T-helper 1 cell treated with Interleukin-12 subunit alpha and Interleukin-12 subunit beta and Interleukin-4 antibody, amounts not matched to agents 30 μg/mL and 1 μg/mL, for 36 hours (primary cell): ENCODE measurements around the gene DDX1.

Source experiments
- H3K27ac Mint-ChIP-seq: one replicate; pipeline ENCODE4 v1.8.0; 2021; ENCODE audit warnings: mild to moderate bottlenecking, mixed read lengths
- H3K27me3 Mint-ChIP-seq: one replicate; pipeline ENCODE4 v1.8.0; 2021; ENCODE audit warnings: low read depth, mixed read lengths
- H3K36me3 Mint-ChIP-seq: one replicate; pipeline ENCODE4 v1.8.0; 2021; ENCODE audit warnings: low read depth, mixed read lengths
- H3K4me1 Mint-ChIP-seq: one replicate; pipeline ENCODE4 v1.8.0; 2021; ENCODE audit warnings: low read depth, mixed read lengths
- H3K4me3 Mint-ChIP-seq: one replicate; pipeline ENCODE4 v1.8.0; 2021; ENCODE audit warnings: mild to moderate bottlenecking, moderate library complexity, mixed read lengths
- H3K9me3 Mint-ChIP-seq: one replicate; pipeline ENCODE4 v1.8.0; 2021; ENCODE audit warnings: mixed read lengths

The DDX1 gene

GRCh38 chr2:15577071-15577735, 14.5 kb upstream of the DDX1 start:
- no peaks in the 10 kb centered on the region for H3K36me3 Mint-ChIP-seq
- no peak overlapping the region for H3K27ac Mint-ChIP-seq
- no peaks in the 10 kb centered on the region for H3K9me3 Mint-ChIP-seq
- no peak overlapping the region for H3K4me3 Mint-ChIP-seq
- H3K4me1 Mint-ChIP-seq: peaks cover 2% of the 10 kb centered on the region
- peaks cover 8% of the 10 kb centered on the region for H3K27me3 Mint-ChIP-seq

DNA sequence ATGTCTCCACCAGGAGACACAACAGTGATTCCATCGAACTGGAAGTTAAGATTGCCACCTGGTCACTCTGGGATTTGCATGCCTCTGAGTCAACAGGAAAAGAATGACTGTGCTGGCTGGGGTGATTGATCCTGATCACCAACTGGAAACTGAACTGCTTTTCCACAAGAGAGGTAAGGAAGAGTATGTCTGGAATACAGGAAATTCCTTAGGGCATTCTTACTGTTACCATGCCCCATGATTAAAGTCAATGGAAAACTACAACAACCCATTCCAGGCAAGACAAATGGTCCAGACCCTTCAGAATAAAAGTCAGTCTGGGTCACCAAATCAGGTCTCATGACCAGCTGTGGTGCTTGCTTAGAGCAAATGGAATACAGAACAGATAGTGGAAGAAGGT, 12.0 kb upstream of the DDX1 start:
- Mint-ChIP-seq H3K27ac (no peak overlapping the region), H3K36me3 (no peaks in the 10 kb centered on the region), H3K9me3 (no peaks in the 10 kb centered on the region), H3K27me3 (peaks cover 6% of the 10 kb centered on the region), H3K4me3 (no peak overlapping the region), H3K4me1 (peaks cover 2% of the 10 kb centered on the region)

- peaks cover 7% of the 10 kb centered on the region for H3K27me3 Mint-ChIP-seq
- no peaks in the 10 kb centered on the region for H3K36me3 Mint-ChIP-seq
- H3K9me3 Mint-ChIP-seq: no peaks in the 10 kb centered on the region
- H3K27ac Mint-ChIP-seq: no peak overlapping the region
- peaks cover 2% of the 10 kb centered on the region for H3K4me1 Mint-ChIP-seq
- no peak overlapping the region for H3K4me3 Mint-ChIP-seq
Observed at GRCh38 chr2:15580451-15580850, 11.2 kb upstream of the DDX1 start.

DNA sequence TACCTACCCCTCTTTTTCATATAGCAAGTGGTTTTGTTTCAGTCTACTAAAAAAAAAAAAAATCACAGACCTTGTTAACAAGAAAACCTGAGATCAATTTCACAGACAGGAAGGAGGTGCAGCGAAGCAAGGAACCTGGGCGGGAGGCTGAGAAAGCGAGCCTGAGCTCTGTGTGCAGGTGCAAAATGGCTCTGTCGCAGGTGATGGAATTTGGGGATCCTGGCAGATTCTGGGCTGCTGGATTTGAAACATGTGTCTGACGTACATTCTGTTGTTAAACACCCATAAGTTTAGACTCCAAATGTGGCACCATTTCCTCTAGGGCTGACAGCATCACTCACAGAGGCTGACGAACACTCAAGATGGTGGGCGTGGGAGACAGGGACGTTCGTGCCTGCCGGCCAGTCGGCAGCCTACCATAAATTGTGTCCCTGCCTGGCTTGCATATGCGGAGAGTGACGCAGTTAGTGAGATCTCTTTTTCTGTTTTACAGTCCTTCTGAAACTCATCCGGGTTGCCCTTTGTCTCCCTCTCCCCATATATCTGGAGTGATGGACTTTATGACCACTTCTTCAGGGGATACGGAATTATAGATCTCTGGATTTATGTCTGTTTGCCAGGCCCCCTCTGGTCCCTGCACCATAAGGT, 8.8 kb upstream of the DDX1 start:
- Mint-ChIP-seq H3K27me3 (peaks cover 9% of the 10 kb centered on the region), H3K4me1 (no peaks in the 10 kb centered on the region), H3K36me3 (no peaks in the 10 kb centered on the region), H3K4me3 (no peak overlapping the region), H3K9me3 (no peaks in the 10 kb centered on the region), H3K27ac (no peak overlapping the region)

GRCh38 chr2:15583826-15584225, 7.8 kb upstream of the DDX1 start:
- Mint-ChIP-seq H3K27me3 (peaks cover 6% of the 10 kb centered on the region), H3K9me3 (no peaks in the 10 kb centered on the region), H3K4me3 (no peak overlapping the region), H3K4me1 (no peaks in the 10 kb centered on the region), H3K36me3 (no peaks in the 10 kb centered on the region), H3K27ac (no peak overlapping the region)

- Mint-ChIP-seq H3K9me3 (no peaks in the 10 kb centered on the region), H3K27ac (no peak overlapping the region), H3K27me3 (peaks cover 3% of the 10 kb centered on the region), H3K4me3 (no peak overlapping the region), H3K36me3 (no peaks in the 10 kb centered on the region), H3K4me1 (no peaks in the 10 kb centered on the region)
Observed at GRCh38 chr2:15584316-15584715, 7.4 kb upstream of the DDX1 start.

GRCh38 chr2:15584767-15585469, 6.8 kb upstream of the DDX1 start:
- Mint-ChIP-seq H3K9me3 (no peaks in the 10 kb centered on the region), H3K27me3 (peaks cover 3% of the 10 kb centered on the region), H3K4me1 (no peaks in the 10 kb centered on the region), H3K27ac (no peak overlapping the region), H3K36me3 (no peaks in the 10 kb centered on the region), H3K4me3 (no peak overlapping the region)

DNA sequence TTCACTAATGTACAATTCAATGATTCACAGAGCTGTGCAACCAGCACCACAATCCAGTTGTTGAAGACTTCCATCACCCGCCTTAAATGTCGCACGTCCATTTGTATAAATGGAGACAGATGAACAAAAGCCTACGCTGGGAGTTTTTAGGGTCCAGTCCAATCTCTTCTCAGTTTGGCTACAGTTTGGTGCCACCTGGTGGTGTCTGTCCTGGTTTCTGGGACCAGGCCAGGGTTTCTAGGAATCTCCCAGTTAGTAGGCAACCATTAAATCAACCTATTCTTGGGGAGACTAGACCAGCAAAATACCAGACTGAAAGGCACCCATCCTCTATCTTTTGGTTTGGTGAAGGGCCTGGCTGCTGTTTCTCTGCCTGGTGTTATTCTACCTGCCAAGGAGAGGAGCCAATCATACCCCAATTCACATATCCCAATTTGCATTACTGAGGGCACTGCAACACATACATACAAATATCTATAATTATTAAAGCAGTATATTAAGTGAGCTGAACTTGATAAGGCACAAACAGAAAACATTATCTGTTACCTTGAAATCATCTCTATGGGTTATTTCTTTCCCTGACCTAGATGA, 3.2 kb upstream of the DDX1 start:
- Mint-ChIP-seq H3K36me3 (no peaks in the 10 kb centered on the region), H3K4me3 (no peak overlapping the region), H3K4me1 (peaks cover 19% of the 10 kb centered on the region), H3K27ac (no peak overlapping the region), H3K27me3 (peaks cover 3% of the 10 kb centered on the region), H3K9me3 (no peaks in the 10 kb centered on the region)

DNA sequence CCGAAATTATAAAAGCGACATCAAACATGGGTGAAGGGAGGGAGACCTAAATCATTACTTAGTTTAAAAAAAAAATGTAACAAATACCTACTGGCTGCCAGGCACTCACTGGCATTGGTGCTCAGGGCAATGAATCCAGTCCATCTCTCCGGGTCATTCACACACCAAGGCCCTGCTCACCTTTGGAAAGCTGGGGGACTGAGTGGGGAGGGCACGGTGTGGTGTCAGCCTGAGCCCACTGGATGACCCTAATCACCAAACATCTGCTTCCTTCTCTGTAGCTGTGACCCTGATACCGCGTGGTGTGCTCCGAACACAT, 336 bp upstream of the DDX1 start:
- Mint-ChIP-seq H3K27ac (peak overlapping the region; percentile 89), H3K9me3 (no peaks in the 10 kb centered on the region), H3K27me3 (no peaks in the 10 kb centered on the region), H3K36me3 (peaks cover 14% of the 10 kb centered on the region), H3K4me1 (peaks cover 30% of the 10 kb centered on the region), H3K4me3 (peak overlapping the region; percentile 86)

DNA sequence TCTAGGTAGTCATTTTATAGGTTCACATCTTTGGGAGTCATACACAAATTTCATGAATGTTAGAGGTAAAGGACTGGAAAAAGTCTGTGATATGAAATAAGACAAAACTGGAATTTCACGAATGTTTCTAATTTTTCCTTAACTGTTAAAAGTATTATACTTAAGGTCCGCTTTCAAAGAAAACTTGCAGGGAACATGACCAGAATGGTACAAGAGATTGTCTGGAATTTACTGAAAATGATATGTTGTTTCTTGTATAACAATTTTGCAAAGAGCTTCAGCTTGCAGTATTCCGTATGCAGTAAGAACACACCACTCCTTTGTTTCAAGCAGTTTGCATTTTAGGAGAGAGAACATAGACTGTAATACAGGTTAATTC, 1.6 kb downstream of the DDX1 start:
- peak overlapping the region; percentile 86 for H3K4me3 Mint-ChIP-seq
- no peaks in the 10 kb centered on the region for H3K27me3 Mint-ChIP-seq
- no peaks in the 10 kb centered on the region for H3K9me3 Mint-ChIP-seq
- H3K36me3 Mint-ChIP-seq: peaks cover 24% of the 10 kb centered on the region
- peaks cover 31% of the 10 kb centered on the region for H3K4me1 Mint-ChIP-seq
- H3K27ac Mint-ChIP-seq: no peak overlapping the region

DNA sequence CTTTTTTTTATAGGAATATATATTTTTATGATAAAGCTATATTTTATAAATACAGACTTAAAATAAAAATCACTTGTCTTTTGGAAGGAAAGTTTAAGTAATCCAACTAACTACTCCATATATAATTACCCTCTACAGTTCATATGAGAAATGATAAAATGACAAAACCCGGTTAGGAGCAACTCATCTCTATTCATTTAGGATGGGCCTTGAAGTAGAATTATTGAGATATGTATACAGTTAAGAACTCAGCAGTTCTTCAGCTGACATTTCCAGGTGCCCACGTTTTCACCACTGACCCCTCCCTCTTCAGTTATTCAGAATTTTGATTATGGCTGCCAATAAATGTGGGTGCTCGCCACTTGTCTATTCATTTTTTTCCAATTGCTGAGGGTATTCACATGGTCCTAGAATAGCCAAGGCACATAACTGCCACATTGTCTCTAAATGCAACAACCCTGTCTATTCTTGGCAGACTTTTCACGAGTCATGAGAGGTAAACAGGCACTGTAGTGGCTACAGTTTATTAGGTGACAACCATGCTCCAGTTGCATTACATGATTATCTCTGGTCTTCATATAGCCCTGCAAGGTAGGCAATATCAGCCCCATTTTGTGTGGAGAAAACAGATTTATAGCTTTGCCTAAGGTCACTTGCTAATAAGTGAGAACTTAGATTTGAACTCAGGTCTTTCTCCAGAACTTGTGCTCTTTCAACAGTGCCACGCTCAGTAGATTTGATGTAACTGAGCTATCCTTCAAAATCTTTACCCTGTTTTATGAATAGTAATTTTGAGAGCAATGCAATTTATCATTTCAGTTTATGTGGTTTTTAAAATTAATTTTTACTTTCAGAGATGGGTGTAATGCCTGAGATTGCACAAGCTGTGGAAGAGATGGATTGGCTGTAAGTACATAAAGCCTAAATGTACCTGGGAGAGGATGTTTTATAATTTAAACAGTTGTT, 2.9 kb downstream of the DDX1 start:
- Mint-ChIP-seq H3K27me3 (no peaks in the 10 kb centered on the region), H3K27ac (no peak overlapping the region), H3K9me3 (no peaks in the 10 kb centered on the region), H3K36me3 (peaks cover 30% of the 10 kb centered on the region), H3K4me3 (no peak overlapping the region), H3K4me1 (peaks cover 31% of the 10 kb centered on the region)

DNA sequence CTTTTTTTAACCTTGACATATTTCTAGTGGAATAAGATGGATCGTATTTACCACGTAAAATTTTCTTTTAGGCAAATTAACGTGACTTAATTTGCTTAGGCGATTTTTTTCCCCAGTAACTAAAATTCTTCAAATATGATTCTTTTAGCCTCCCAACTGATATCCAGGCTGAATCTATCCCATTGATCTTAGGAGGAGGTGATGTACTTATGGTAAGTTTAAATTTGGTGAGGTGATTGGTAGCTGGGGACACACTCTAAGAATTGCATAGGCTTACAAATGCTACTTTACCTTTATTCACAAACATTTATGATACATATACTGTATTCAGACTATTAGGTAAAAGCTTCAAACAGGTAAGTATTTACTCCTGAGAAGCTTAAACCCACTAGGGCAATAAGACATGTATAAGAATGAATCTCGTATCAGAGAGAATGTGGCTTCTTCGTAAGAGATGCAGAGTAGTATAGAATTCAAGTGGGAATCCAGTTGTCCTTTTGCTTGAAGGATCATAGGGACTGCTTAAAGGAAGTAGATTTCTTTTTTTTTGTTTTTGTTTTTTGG, 3.8 kb downstream of the DDX1 start:
- no peaks in the 10 kb centered on the region for H3K9me3 Mint-ChIP-seq
- H3K27me3 Mint-ChIP-seq: no peaks in the 10 kb centered on the region
- H3K4me1 Mint-ChIP-seq: peaks cover 31% of the 10 kb centered on the region
- H3K27ac Mint-ChIP-seq: no peak overlapping the region
- no peak overlapping the region for H3K4me3 Mint-ChIP-seq
- H3K36me3 Mint-ChIP-seq: peaks cover 33% of the 10 kb centered on the region

- peaks cover 35% of the 10 kb centered on the region for H3K36me3 Mint-ChIP-seq
- no peaks in the 10 kb centered on the region for H3K27me3 Mint-ChIP-seq
- H3K27ac Mint-ChIP-seq: no peak overlapping the region
- H3K4me1 Mint-ChIP-seq: peaks cover 31% of the 10 kb centered on the region
- H3K4me3 Mint-ChIP-seq: no peak overlapping the region
- H3K9me3 Mint-ChIP-seq: no peaks in the 10 kb centered on the region
Observed at GRCh38 chr2:15595936-15596335, 4.3 kb downstream of the DDX1 start.

- Mint-ChIP-seq H3K27ac (no peak overlapping the region), H3K36me3 (peaks cover 38% of the 10 kb centered on the region), H3K4me3 (no peak overlapping the region), H3K4me1 (peaks cover 27% of the 10 kb centered on the region), H3K27me3 (no peaks in the 10 kb centered on the region), H3K9me3 (no peaks in the 10 kb centered on the region)
Observed at GRCh38 chr2:15596350-15596749, 4.7 kb downstream of the DDX1 start.
